NAMALWA (cell line): ENCODE data around the gene IL12RB2.
A peak's percentile ranks its signal among the peaks of the same experiment; 100 is the strongest.

Source experiments
- DNase-seq: peaks from one replicate; pipeline ENCODE4 v3.0.0-alpha.2; 2015; ENCODE audit warnings: low spot score

IL12RB2 gene

GRCh38 chr1:67307251-67308060, at the start of gene IL12RB2:
Gene IL12RB2, plus strand, starts transcription at chr1:67307873. Its CDS starts 12,496 bp downstream, at chr1:67320369.
- DNase-seq, result no peak

- peak; percentile 30 for DNase-seq
These were observed 46.0 kb upstream of the IL12RB2 start for GRCh38 chr1:67261680-67262079.

- no peak for DNase-seq
These were observed 44.9 kb upstream of the IL12RB2 start for GRCh38 chr1:67262735-67263134.

GRCh38 chr1:67264152-67264551, 43.5 kb upstream of the IL12RB2 start:
- DNase-seq, result no peak

GRCh38 chr1:67264899-67265298, 42.8 kb upstream of the IL12RB2 start:
- DNase-seq, result peak; percentile 20

GRCh38 chr1:67269061-67269460, 38.6 kb upstream of the IL12RB2 start:
- no peak for DNase-seq

GRCh38 chr1:67270541-67270940, 37.1 kb upstream of the IL12RB2 start:
- no peak for DNase-seq

- DNase-seq, result no peak
These were observed 34.1 kb upstream of the IL12RB2 start for GRCh38 chr1:67273591-67273990.

- no peak for DNase-seq
These were observed 32.9 kb upstream of the IL12RB2 start for GRCh38 chr1:67274623-67275325.

GRCh38 chr1:67280696-67281095, 27.0 kb upstream of the IL12RB2 start:
- DNase-seq, result no peak

GRCh38 chr1:67281244-67281643, 26.4 kb upstream of the IL12RB2 start:
- no peak for DNase-seq

GRCh38 chr1:67285780-67286488, 21.7 kb upstream of the IL12RB2 start:
- DNase-seq, result no peak

- DNase-seq, result no peak
These were observed 17.4 kb upstream of the IL12RB2 start for GRCh38 chr1:67290236-67290635.

- DNase-seq, result no peak
These were observed 12.6 kb upstream of the IL12RB2 start for GRCh38 chr1:67294836-67295617.

- DNase-seq, result peak; percentile 9
These were observed 8.9 kb upstream of the IL12RB2 start for GRCh38 chr1:67298762-67299161.

GRCh38 chr1:67299296-67299695, 8.4 kb upstream of the IL12RB2 start:
- no peak for DNase-seq

- no peak for DNase-seq
These were observed 7.1 kb upstream of the IL12RB2 start for GRCh38 chr1:67300561-67300960.

- DNase-seq, result no peak
These were observed 3.6 kb upstream of the IL12RB2 start for GRCh38 chr1:67304023-67304422.

- DNase-seq, result no peak
These were observed 1.1 kb upstream of the IL12RB2 start for GRCh38 chr1:67306547-67306946.

GRCh38 chr1:67308136-67308535, 463 bp downstream of the IL12RB2 start:
- DNase-seq, result no peak

GRCh38 chr1:67312615-67313014, 4.9 kb downstream of the IL12RB2 start:
- DNase-seq, result no peak
